Naive B cell (primary cell): Measurements from ENCODE around the gene SLC27A3. TPM values are rescaled to one million over a fixed set of nuclear protein-coding genes. Genes with fewer than 3 reads are reported as not detected.

Experiments used
- ATAC-seq, 2 donors: fragments of 150-1000 bp; cut with Tn5 transposase; 2 replicates each; pipeline ENCODE4 v1.10.0; 2021; ENCODE audit warnings: low read depth in 2 of 2, mild to moderate bottlenecking in 2 of 2, moderate library complexity in 2 of 2
- DNase-seq: peaks from one replicate; pipeline ENCODE4 v3.0.0; 2022
- H3K27ac Mint-ChIP-seq, 6 donors: one replicate each; pipeline ENCODE4 v1.8.0; 2020 to 2022; ENCODE audit warnings: mild to moderate bottlenecking in 6 of 6, mixed read lengths in 6 of 6, moderate library complexity in 5 of 6, inconsistent platforms in 2 of 6
- H3K27me3 Mint-ChIP-seq, 3 donors: one replicate each; pipeline ENCODE4 v1.8.0; 2021 to 2022; ENCODE audit warnings: mixed read lengths in 3 of 3, mild to moderate bottlenecking in 1 of 3
- H3K36me3 Mint-ChIP-seq, 2 donors: one replicate each; pipeline ENCODE4 v1.8.0; 2020 to 2022; ENCODE audit warnings: mixed read lengths in 2 of 2, inconsistent platforms in 1 of 2, mild to moderate bottlenecking in 1 of 2
- H3K4me1 Mint-ChIP-seq, 3 donors: one replicate each; pipeline ENCODE4 v1.8.0; 2020 to 2022; ENCODE audit warnings: mixed read lengths in 3 of 3, inconsistent platforms in 1 of 3, mild to moderate bottlenecking in 1 of 3, moderate library complexity in 1 of 3
- H3K4me3 Mint-ChIP-seq, 8 donors: one replicate each; pipeline ENCODE4 v1.8.0; 2020 to 2022; ENCODE audit warnings: mild to moderate bottlenecking in 8 of 8, mixed read lengths in 8 of 8, moderate library complexity in 8 of 8, inconsistent platforms in 2 of 8
- H3K9me3 Mint-ChIP-seq, 7 donors: one replicate each; pipeline ENCODE4 v1.8.0; 2020 to 2022; ENCODE audit warnings: mixed read lengths in 7 of 7, mild to moderate bottlenecking in 5 of 7, inconsistent platforms in 2 of 7, moderate library complexity in 1 of 7
- polyA plus RNA-seq, 6 donors: library from polyadenylated mRNA; unstranded; fragments of 300-500 nt; fragmentation: Illumina TruSeq; gene quantifications; one replicate each; pipeline ENCODE4 v1.2.3, GENCODE V29; 2021; ENCODE audit warnings: low read depth in 6 of 6

Gene SLC27A3
- polyA plus RNA-seq, 6 donors from 2014 or later = 3.2 to 5.4 (median 4.1) TPM

GRCh38 chr1:153769221-153769620, 6.0 kb upstream of the SLC27A3 start:
- DNase-seq = no peak
- Mint-ChIP-seq H3K27me3 (no peaks in the 10 kb centered on the region), H3K27ac (peak overlapping the region in 3 of 6 donors; percentile 28 to 94 (median 57)), H3K4me3 (no peak overlapping the region), H3K4me1 (peaks cover 20 to 24% (median 24%) of the 10 kb centered on the region in 3 donors), H3K36me3 (peaks cover 9 to 18% of the 10 kb centered on the region in 2 donors), H3K9me3 (no peaks in the 10 kb centered on the region)
- ATAC-seq = no peak

- Mint-ChIP-seq H3K36me3 (peaks cover 9 to 15% of the 10 kb centered on the region in 2 donors), H3K27ac (peak overlapping the region in 1 of 6 donors; percentile 22), H3K4me3 (peak overlapping the region in 3 of 8 donors; percentile 6 to 53 (median 51)), H3K4me1 (peaks cover 25 to 33% (median 32%) of the 10 kb centered on the region in 3 donors), H3K27me3 (no peaks in the 10 kb centered on the region), H3K9me3 (no peaks in the 10 kb centered on the region)
- ATAC-seq (no peak), DNase-seq (no peak)
Measured at GRCh38 chr1:153770797-153771196, 4.4 kb upstream of the SLC27A3 start.

- no peaks in the 10 kb centered on the region for H3K27me3 Mint-ChIP-seq
- H3K4me3 Mint-ChIP-seq = peak overlapping the region in 2 of 8 donors; percentile 53 to 63
- H3K36me3 Mint-ChIP-seq = peaks cover 9 to 11% of the 10 kb centered on the region in 2 donors
- ATAC-seq (no peak), DNase-seq (no peak)
- no peaks in the 10 kb centered on the region for H3K9me3 Mint-ChIP-seq
- peak overlapping the region in 1 of 6 donors; percentile 19 for H3K27ac Mint-ChIP-seq
- peaks cover 29 to 36% (median 35%) of the 10 kb centered on the region in 3 donors for H3K4me1 Mint-ChIP-seq
Measured at GRCh38 chr1:153771261-153771660, 3.9 kb upstream of the SLC27A3 start.

- Mint-ChIP-seq H3K4me3 (peak overlapping the region in 2 of 8 donors; percentile 15 to 80), H3K27me3 (no peaks in the 10 kb centered on the region), H3K27ac (peak overlapping the region in 1 of 6 donors; percentile 47), H3K4me1 (peaks cover 34 to 42% (median 41%) of the 10 kb centered on the region in 3 donors), H3K9me3 (no peaks in the 10 kb centered on the region), H3K36me3 (peaks cover 9 to 11% of the 10 kb centered on the region in 2 donors)
- no peak for DNase-seq
- no peak for ATAC-seq
Measured at GRCh38 chr1:153771841-153772593, 3.2 kb upstream of the SLC27A3 start.

GRCh38 chr1:153773096-153773921, 1.9 kb upstream of the SLC27A3 start:
- no peak for DNase-seq
- H3K4me1 Mint-ChIP-seq = peaks cover 37 to 47% (median 44%) of the 10 kb centered on the region in 3 donors

GRCh38 chr1:153774026-153774595, 1.1 kb upstream of the SLC27A3 start:
- no peak for DNase-seq
- Mint-ChIP-seq H3K27me3 (no peaks in the 10 kb centered on the region), H3K36me3 (peaks cover 0 to 5% of the 10 kb centered on the region in 2 donors), H3K27ac (peak overlapping the region in 1 of 6 donors; percentile 62), H3K4me1 (peaks cover 41 to 47% (median 44%) of the 10 kb centered on the region in 3 donors), H3K9me3 (no peaks in the 10 kb centered on the region), H3K4me3 (peak overlapping the region; percentile 2 to 87 (median 80))
- ATAC-seq = no peak

More at GRCh38 chr1:153773096-153773921, 1.9 kb upstream of the SLC27A3 start:
- H3K36me3 Mint-ChIP-seq = peaks cover 3 to 5% of the 10 kb centered on the region in 2 donors
- H3K4me3 Mint-ChIP-seq = peak overlapping the region in 5 of 8 donors; percentile 2 to 83 (median 55)
- no peaks in the 10 kb centered on the region for H3K27me3 Mint-ChIP-seq
- ATAC-seq = no peak
- no peak overlapping the region for H3K27ac Mint-ChIP-seq
- H3K9me3 Mint-ChIP-seq = no peaks in the 10 kb centered on the region

GRCh38 chr1:153775458-153776327, 486 bp downstream of the SLC27A3 start:
- Mint-ChIP-seq H3K4me1 (peaks cover 31 to 48% (median 34%) of the 10 kb centered on the region in 3 donors), H3K36me3 (no peaks in the 10 kb centered on the region), H3K27me3 (no peaks in the 10 kb centered on the region), H3K9me3 (no peaks in the 10 kb centered on the region), H3K27ac (peak overlapping the region in 3 of 6 donors; percentile 31 to 89 (median 47)), H3K4me3 (peak overlapping the region; percentile 78 to 90 (median 84))
- peak; percentile 75 to 76 for ATAC-seq
- peak; percentile 50 for DNase-seq

GRCh38 chr1:153776352-153776751, 1.1 kb downstream of the SLC27A3 start:
- Mint-ChIP-seq H3K36me3 (no peaks in the 10 kb centered on the region), H3K4me3 (peak overlapping the region; percentile 78 to 90 (median 84)), H3K27me3 (no peaks in the 10 kb centered on the region), H3K4me1 (peaks cover 25 to 41% (median 28%) of the 10 kb centered on the region in 3 donors), H3K9me3 (no peaks in the 10 kb centered on the region), H3K27ac (peak overlapping the region in 2 of 6 donors; percentile 31 to 89)
- no peak for ATAC-seq
- no peak for DNase-seq

- peaks cover 24 to 39% (median 26%) of the 10 kb centered on the region in 3 donors for H3K4me1 Mint-ChIP-seq
- H3K9me3 Mint-ChIP-seq = no peaks in the 10 kb centered on the region
- H3K27ac Mint-ChIP-seq = peak overlapping the region in 2 of 6 donors; percentile 48 to 79
- H3K4me3 Mint-ChIP-seq = peak overlapping the region; percentile 56 to 84 (median 77)
- no peaks in the 10 kb centered on the region for H3K36me3 Mint-ChIP-seq
- ATAC-seq (no peak), DNase-seq (no peak)
- no peaks in the 10 kb centered on the region for H3K27me3 Mint-ChIP-seq
Measured at GRCh38 chr1:153776845-153777370, 1.7 kb downstream of the SLC27A3 start.

- Mint-ChIP-seq H3K4me1 (peaks cover 26 to 39% (median 26%) of the 10 kb centered on the region in 3 donors), H3K9me3 (no peaks in the 10 kb centered on the region), H3K36me3 (no peaks in the 10 kb centered on the region), H3K4me3 (peak overlapping the region in 3 of 8 donors; percentile 13 to 83 (median 56)), H3K27ac (no peak overlapping the region), H3K27me3 (no peaks in the 10 kb centered on the region)
- ATAC-seq (no peak), DNase-seq (no peak)
Measured at GRCh38 chr1:153777648-153778047, 2.4 kb downstream of the SLC27A3 start.

- peaks cover 29 to 38% (median 31%) of the 10 kb centered on the region in 3 donors for H3K4me1 Mint-ChIP-seq
- ATAC-seq (no peak), DNase-seq (no peak)
- H3K4me3 Mint-ChIP-seq = peak overlapping the region in 2 of 8 donors; percentile 68 to 83
- H3K27ac Mint-ChIP-seq = peak overlapping the region in 2 of 6 donors; percentile 32 to 49
- no peaks in the 10 kb centered on the region for H3K27me3 Mint-ChIP-seq
- H3K36me3 Mint-ChIP-seq = no peaks in the 10 kb centered on the region
- no peaks in the 10 kb centered on the region for H3K9me3 Mint-ChIP-seq
Measured at GRCh38 chr1:153778051-153778823, 3.0 kb downstream of the SLC27A3 start.
